ENCODE results near the gene PARD3B. TPM values are rescaled to one million over a fixed set of nuclear protein-coding genes. Genes with fewer than 3 reads are reported as not detected.

PARD3B gene
- total RNA-seq, 1 experiment from 2014 or later, result 6.4 TPM

DNA sequence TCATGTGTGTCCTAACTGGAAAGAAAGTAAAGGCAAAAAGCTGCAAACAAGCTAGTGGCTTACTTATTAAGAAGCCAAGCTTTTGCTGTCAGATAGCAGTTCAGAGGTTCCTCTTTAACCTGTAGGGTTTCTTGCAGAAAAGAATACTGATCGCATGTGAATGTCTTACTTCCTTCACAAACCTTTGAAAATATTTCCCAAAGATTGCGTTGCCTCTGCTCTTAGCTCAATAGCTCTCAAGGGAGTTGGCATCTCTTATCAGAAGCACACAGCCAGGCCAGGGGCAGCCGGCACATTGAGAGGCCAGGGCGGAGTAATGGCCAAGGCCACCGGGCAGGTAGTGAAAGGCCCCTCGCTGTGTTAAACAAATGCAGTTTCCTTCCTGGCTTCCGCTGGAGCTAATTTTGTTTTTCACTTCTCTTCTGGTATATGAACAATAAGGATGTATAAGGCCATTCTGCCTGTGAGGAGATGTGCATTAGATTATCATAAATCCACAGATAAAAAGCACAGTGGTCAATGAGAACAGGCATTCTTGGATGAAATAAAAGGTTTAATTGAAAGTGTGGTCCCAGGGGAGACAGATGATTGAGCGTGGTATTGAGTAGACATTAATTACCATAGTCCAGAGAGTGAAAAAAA lies 594.7 kb downstream of the PARD3B start:
- H3K56ac ChIP-seq (ENCODE audit: insufficient read length, low read depth, low read length), result no peak overlapping the region
- no peak overlapping the region for H3K9ac ChIP-seq (ENCODE audit: extremely low read depth, insufficient read length, low read length)
- Mint-ChIP-seq H3K27me3 (ENCODE audit: low read depth) (peaks cover 1% of the 10 kb centered on the region; the same call in 1 of the 2 replicates), H3K4me3 (peak overlapping the region in 1 of 2 experiments; percentile 68; a peak in 3 of 5 replicates), H3K27ac (peak overlapping the region; percentile 37 to 71 (median 59); a peak in 4 of 7 replicates), H3K9me3 (peaks cover 0 to 6% of the 10 kb centered on the region in 2 experiments; a peak in 2 of 5 replicates), H3K36me3 (ENCODE audit: insufficient read depth in 1 of 3, low read depth in 3 of 3) (peaks cover 0 to 6% (median 0%) of the 10 kb centered on the region in 3 experiments; a peak in 4 of 7 replicates), H3K4me1 (peaks cover 25 to 30% of the 10 kb centered on the region in 2 experiments)
- no peak overlapping the region for H2BK5ac ChIP-seq (ENCODE audit: insufficient read length, low read length)
- no peak overlapping the region for H3K18ac ChIP-seq (ENCODE audit: insufficient read length, low read depth, low read length)
- H3K23ac ChIP-seq (ENCODE audit: insufficient read length, low read depth, low read length), result no peak overlapping the region
- H3K79me2 ChIP-seq (ENCODE audit: insufficient read depth, low read length), result no peaks in the 10 kb centered on the region
- H3K4me1 ChIP-seq (ENCODE audit: insufficient read depth, low read length), result no peaks in the 10 kb centered on the region; the same call in 1 of the 2 replicates
- no peak overlapping the region for H2AK5ac ChIP-seq (ENCODE audit: insufficient read length, low read length)
- H3K9me3 ChIP-seq (ENCODE audit: control insufficient read depth, low read depth, low read length), result no peaks in the 10 kb centered on the region
- no peak overlapping the region for H2BK120ac ChIP-seq (ENCODE audit: low read depth, low read length, poor library complexity, severe bottlenecking)
- H2BK20ac ChIP-seq (ENCODE audit: low read depth, low read length, poor library complexity, severe bottlenecking), result no peak overlapping the region
- H3K27me3 ChIP-seq (ENCODE audit: insufficient read depth, low read length), result no peaks in the 10 kb centered on the region
- no peak overlapping the region for H2BK12ac ChIP-seq (ENCODE audit: insufficient read length, low read depth, low read length)
- no peak overlapping the region for H3K27ac ChIP-seq (ENCODE audit: insufficient read length, low read depth, low read length)
- WGBS (ENCODE audit: extremely low coverage, insufficient read length, low lambda C conversion rate), result no CpG with 5 or more reads among the region's 8 CpGs
- H2AFZ ChIP-seq (ENCODE audit: low read length), result no peak overlapping the region
- no peak overlapping the region for H3K14ac ChIP-seq (ENCODE audit: insufficient read depth, low read length)
- H4K91ac ChIP-seq (ENCODE audit: insufficient read length, low read depth, low read length), result no peak overlapping the region
- no peaks in the 10 kb centered on the region for H3K79me1 ChIP-seq (ENCODE audit: insufficient read depth, low read depth, low read length, poor library complexity, severe bottlenecking)
- H3T11ph ChIP-seq (ENCODE audit: low read length), result no peak overlapping the region
- H2BK15ac ChIP-seq (ENCODE audit: low read depth, low read length), result no peak overlapping the region
- H4K20me1 ChIP-seq (ENCODE audit: control insufficient read depth, insufficient read depth, insufficient read length), result no peaks in the 10 kb centered on the region
- H3K23me2 ChIP-seq (ENCODE audit: insufficient read length, low read depth, low read length, poor library complexity, severe bottlenecking), result no peaks in the 10 kb centered on the region
- H4K5ac ChIP-seq (ENCODE audit: insufficient read length, low read depth, low read length), result no peak overlapping the region
- H4K8ac ChIP-seq (replicated peaks; ENCODE audit: insufficient read length, low read depth, low read length), result no peak overlapping the region
- TF ChIP-seq, protein P1, sequence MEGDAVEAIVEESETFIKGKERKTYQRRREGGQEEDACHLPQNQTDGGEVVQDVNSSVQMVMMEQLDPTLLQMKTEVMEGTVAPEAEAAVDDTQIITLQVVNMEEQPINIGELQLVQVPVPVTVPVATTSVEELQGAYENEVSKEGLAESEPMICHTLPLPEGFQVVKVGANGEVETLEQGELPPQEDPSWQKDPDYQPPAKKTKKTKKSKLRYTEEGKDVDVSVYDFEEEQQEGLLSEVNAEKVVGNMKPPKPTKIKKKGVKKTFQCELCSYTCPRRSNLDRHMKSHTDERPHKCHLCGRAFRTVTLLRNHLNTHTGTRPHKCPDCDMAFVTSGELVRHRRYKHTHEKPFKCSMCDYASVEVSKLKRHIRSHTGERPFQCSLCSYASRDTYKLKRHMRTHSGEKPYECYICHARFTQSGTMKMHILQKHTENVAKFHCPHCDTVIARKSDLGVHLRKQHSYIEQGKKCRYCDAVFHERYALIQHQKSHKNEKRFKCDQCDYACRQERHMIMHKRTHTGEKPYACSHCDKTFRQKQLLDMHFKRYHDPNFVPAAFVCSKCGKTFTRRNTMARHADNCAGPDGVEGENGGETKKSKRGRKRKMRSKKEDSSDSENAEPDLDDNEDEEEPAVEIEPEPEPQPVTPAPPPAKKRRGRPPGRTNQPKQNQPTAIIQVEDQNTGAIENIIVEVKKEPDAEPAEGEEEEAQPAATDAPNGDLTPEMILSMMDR (conservative IDR thresholded peaks at IDR 0.05), result no peak
- H3K4ac ChIP-seq (ENCODE audit: low read depth, low read length), result no peak overlapping the region
- H3K4me2 ChIP-seq (ENCODE audit: insufficient read depth, insufficient read length, low read length), result peak overlapping the region; percentile 42
- DNase-seq, result peak; percentile 78

Data from H9 (cell line).